Measurements from ENCODE around the gene MYPN.

The MYPN gene

DNA sequence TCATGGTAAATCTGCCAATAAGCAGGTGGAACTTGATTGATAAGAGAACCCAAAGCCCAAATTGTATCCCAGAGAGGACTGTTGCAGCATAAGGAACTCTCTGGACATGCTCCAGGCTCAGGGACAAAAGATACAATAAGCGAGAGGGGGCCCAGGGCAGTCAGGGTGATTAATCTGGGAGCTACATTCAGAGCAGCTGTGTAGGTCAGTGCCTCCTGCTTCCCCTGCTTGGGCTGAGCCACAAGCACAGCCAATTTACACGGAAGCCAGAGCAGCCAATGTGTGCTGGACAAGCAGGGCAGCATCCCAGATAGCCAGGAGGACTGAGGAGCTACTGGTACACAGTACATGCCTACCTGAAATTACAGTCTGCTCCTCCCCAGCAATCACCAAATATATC lies 24.2 kb downstream of the MYPN start:
- Histone ChIP-seq H3K4me3 (ENCODE audit: low read depth, low read length) (no peak overlapping the region), H3K9ac (ENCODE audit: low read length) (no peak overlapping the region), H3K4me1 (ENCODE audit: control insufficient read depth, insufficient read depth, low read length) (peaks cover 10% of the 10 kb centered on the region), H3K27ac (ENCODE audit: low read depth, low read length) (no peak overlapping the region), H3K9me3 (ENCODE audit: control insufficient read depth, insufficient read depth, low read depth, low read length) (no peaks in the 10 kb centered on the region), H3K27me3 (ENCODE audit: control insufficient read depth, insufficient read depth, low read length) (no peaks in the 10 kb centered on the region), H3K36me3 (ENCODE audit: control insufficient read depth, insufficient read depth, low read length) (no peaks in the 10 kb centered on the region)

DNA sequence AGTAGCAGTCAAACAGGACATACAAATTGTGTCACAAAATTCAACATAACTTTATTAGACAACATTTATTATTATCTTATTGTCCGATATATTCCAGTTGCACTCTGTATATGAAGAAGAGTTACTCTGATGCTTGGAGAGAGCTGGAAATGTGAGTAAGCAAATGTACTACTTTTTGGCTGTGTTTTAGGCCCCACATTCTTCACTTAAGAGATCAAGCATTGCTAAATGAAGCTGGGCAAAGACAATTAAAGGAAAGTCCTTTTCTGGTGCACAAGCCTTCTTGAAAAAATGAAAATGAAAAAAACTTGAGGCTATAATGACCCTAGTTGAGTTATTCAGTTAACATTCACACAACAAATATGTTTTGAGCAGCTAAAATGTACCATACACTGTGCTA lies 26.1 kb downstream of the MYPN start:
- Histone ChIP-seq H3K36me3 (ENCODE audit: control insufficient read depth, insufficient read depth, low read length) (no peaks in the 10 kb centered on the region), H3K4me1 (ENCODE audit: control insufficient read depth, insufficient read depth, low read length) (peaks cover 10% of the 10 kb centered on the region), H3K4me3 (ENCODE audit: low read depth, low read length) (no peak overlapping the region), H3K9me3 (ENCODE audit: control insufficient read depth, insufficient read depth, low read depth, low read length) (no peaks in the 10 kb centered on the region), H3K27me3 (ENCODE audit: control insufficient read depth, insufficient read depth, low read length) (no peaks in the 10 kb centered on the region), H3K27ac (ENCODE audit: low read depth, low read length) (no peak overlapping the region), H3K9ac (ENCODE audit: low read length) (no peak overlapping the region)

- H3K36me3 ChIP-seq (ENCODE audit: control insufficient read depth, insufficient read depth, low read length), result no peaks in the 10 kb centered on the region
- H3K4me1 ChIP-seq (ENCODE audit: control insufficient read depth, insufficient read depth, low read length), result peaks cover 10% of the 10 kb centered on the region
- H3K9ac ChIP-seq (ENCODE audit: low read length), result peak overlapping the region; percentile 15
- no peak overlapping the region for H3K27ac ChIP-seq (ENCODE audit: low read depth, low read length)
- H3K9me3 ChIP-seq (ENCODE audit: control insufficient read depth, insufficient read depth, low read depth, low read length), result no peaks in the 10 kb centered on the region
- H3K4me3 ChIP-seq (ENCODE audit: low read depth, low read length), result no peak overlapping the region
- H3K27me3 ChIP-seq (ENCODE audit: control insufficient read depth, insufficient read depth, low read length), result no peaks in the 10 kb centered on the region
These were observed 26.9 kb downstream of the MYPN start for GRCh38 chr10:68135922-68136792.

- Histone ChIP-seq H3K9me3 (ENCODE audit: control insufficient read depth, insufficient read depth, low read depth, low read length) (no peaks in the 10 kb centered on the region), H3K36me3 (ENCODE audit: control insufficient read depth, insufficient read depth, low read length) (no peaks in the 10 kb centered on the region), H3K4me3 (ENCODE audit: low read depth, low read length) (no peak overlapping the region), H3K9ac (ENCODE audit: low read length) (no peak overlapping the region), H3K27me3 (ENCODE audit: control insufficient read depth, insufficient read depth, low read length) (no peaks in the 10 kb centered on the region), H3K4me1 (ENCODE audit: control insufficient read depth, insufficient read depth, low read length) (peaks cover 10% of the 10 kb centered on the region), H3K27ac (ENCODE audit: low read depth, low read length) (no peak overlapping the region)
These were observed 27.9 kb downstream of the MYPN start for GRCh38 chr10:68137171-68137570.

- Histone ChIP-seq H3K9me3 (ENCODE audit: control insufficient read depth, insufficient read depth, low read depth, low read length) (no peaks in the 10 kb centered on the region), H3K27me3 (ENCODE audit: control insufficient read depth, insufficient read depth, low read length) (no peaks in the 10 kb centered on the region), H3K4me1 (ENCODE audit: control insufficient read depth, insufficient read depth, low read length) (peaks cover 10% of the 10 kb centered on the region), H3K9ac (ENCODE audit: low read length) (no peak overlapping the region), H3K27ac (ENCODE audit: low read depth, low read length) (no peak overlapping the region), H3K4me3 (ENCODE audit: low read depth, low read length) (no peak overlapping the region), H3K36me3 (ENCODE audit: control insufficient read depth, insufficient read depth, low read length) (no peaks in the 10 kb centered on the region)
These were observed 29.2 kb downstream of the MYPN start for GRCh38 chr10:68138526-68138925.

DNA sequence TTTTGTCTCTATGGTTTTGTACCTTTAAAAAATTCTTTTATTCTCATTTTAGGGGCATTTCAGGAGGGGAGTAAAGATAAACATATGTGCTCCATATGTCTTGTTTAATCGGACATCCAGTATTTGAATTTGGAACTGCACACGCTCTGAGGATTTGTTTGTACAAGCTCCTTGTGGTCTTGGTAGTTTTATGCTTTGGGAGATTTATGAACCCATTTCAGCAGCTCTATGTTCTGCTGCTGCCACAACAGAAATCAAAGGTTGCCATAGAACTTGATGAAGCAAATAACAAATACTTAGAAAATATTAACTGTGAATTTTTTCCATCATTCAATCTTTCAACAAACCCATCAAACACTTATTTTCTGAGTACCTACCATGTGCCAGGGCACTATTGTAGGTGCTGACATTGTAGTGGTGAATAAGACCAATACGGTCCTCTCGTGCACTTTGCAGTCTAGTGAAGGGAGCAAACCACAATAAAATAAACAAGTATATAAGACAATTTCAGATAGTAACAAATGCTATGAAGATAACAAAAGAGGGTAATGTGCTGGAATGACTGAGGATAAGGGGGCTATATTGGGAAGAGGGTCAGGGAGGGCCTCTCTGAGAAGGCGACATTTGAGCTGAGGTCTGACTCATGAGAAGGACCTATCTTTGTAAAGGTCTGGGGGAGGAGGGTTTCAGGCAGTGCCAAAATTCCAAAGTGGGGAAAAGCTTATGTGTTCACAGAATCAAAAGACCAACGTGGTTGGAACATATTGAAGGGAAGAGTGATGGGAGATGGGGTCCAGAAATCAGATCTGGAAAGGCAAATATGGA lies 30.4 kb downstream of the MYPN start:
- no peaks in the 10 kb centered on the region for H3K27me3 ChIP-seq (ENCODE audit: control insufficient read depth, insufficient read depth, low read length)
- H3K4me3 ChIP-seq (ENCODE audit: low read depth, low read length), result no peak overlapping the region
- H3K4me1 ChIP-seq (ENCODE audit: control insufficient read depth, insufficient read depth, low read length), result peaks cover 10% of the 10 kb centered on the region
- no peaks in the 10 kb centered on the region for H3K9me3 ChIP-seq (ENCODE audit: control insufficient read depth, insufficient read depth, low read depth, low read length)
- H3K27ac ChIP-seq (ENCODE audit: low read depth, low read length), result no peak overlapping the region
- H3K36me3 ChIP-seq (ENCODE audit: control insufficient read depth, insufficient read depth, low read length), result no peaks in the 10 kb centered on the region
- H3K9ac ChIP-seq (ENCODE audit: low read length), result no peak overlapping the region

- no peaks in the 10 kb centered on the region for H3K9me3 ChIP-seq (ENCODE audit: control insufficient read depth, insufficient read depth, low read depth, low read length)
- H3K36me3 ChIP-seq (ENCODE audit: control insufficient read depth, insufficient read depth, low read length), result no peaks in the 10 kb centered on the region
- H3K9ac ChIP-seq (ENCODE audit: low read length), result no peak overlapping the region
- H3K4me1 ChIP-seq (ENCODE audit: control insufficient read depth, insufficient read depth, low read length), result no peaks in the 10 kb centered on the region
- H3K27ac ChIP-seq (ENCODE audit: low read depth, low read length), result no peak overlapping the region
- no peak overlapping the region for H3K4me3 ChIP-seq (ENCODE audit: low read depth, low read length)
- H3K27me3 ChIP-seq (ENCODE audit: control insufficient read depth, insufficient read depth, low read length), result no peaks in the 10 kb centered on the region
These were observed 33.5 kb downstream of the MYPN start for GRCh38 chr10:68142761-68143160.

- Histone ChIP-seq H3K36me3 (ENCODE audit: control insufficient read depth, insufficient read depth, low read length) (no peaks in the 10 kb centered on the region), H3K9ac (ENCODE audit: low read length) (no peak overlapping the region), H3K4me3 (ENCODE audit: low read depth, low read length) (no peak overlapping the region), H3K27ac (ENCODE audit: low read depth, low read length) (no peak overlapping the region), H3K9me3 (ENCODE audit: control insufficient read depth, insufficient read depth, low read depth, low read length) (no peaks in the 10 kb centered on the region), H3K4me1 (ENCODE audit: control insufficient read depth, insufficient read depth, low read length) (no peaks in the 10 kb centered on the region), H3K27me3 (ENCODE audit: control insufficient read depth, insufficient read depth, low read length) (no peaks in the 10 kb centered on the region)
These were observed 35.4 kb downstream of the MYPN start for GRCh38 chr10:68144709-68145108.

GRCh38 chr10:68145705-68146104 lies 36.4 kb downstream of the MYPN start:
- Histone ChIP-seq H3K4me1 (ENCODE audit: control insufficient read depth, insufficient read depth, low read length) (no peaks in the 10 kb centered on the region), H3K9ac (ENCODE audit: low read length) (no peak overlapping the region), H3K36me3 (ENCODE audit: control insufficient read depth, insufficient read depth, low read length) (no peaks in the 10 kb centered on the region), H3K9me3 (ENCODE audit: control insufficient read depth, insufficient read depth, low read depth, low read length) (no peaks in the 10 kb centered on the region), H3K4me3 (ENCODE audit: low read depth, low read length) (no peak overlapping the region), H3K27ac (ENCODE audit: low read depth, low read length) (no peak overlapping the region), H3K27me3 (ENCODE audit: control insufficient read depth, insufficient read depth, low read length) (no peaks in the 10 kb centered on the region)

- no peaks in the 10 kb centered on the region for H3K36me3 ChIP-seq (ENCODE audit: control insufficient read depth, insufficient read depth, low read length)
- no peaks in the 10 kb centered on the region for H3K27me3 ChIP-seq (ENCODE audit: control insufficient read depth, insufficient read depth, low read length)
- H3K4me1 ChIP-seq (ENCODE audit: control insufficient read depth, insufficient read depth, low read length), result no peaks in the 10 kb centered on the region
- no peak overlapping the region for H3K27ac ChIP-seq (ENCODE audit: low read depth, low read length)
- H3K9ac ChIP-seq (ENCODE audit: low read length), result no peak overlapping the region
- H3K9me3 ChIP-seq (ENCODE audit: control insufficient read depth, insufficient read depth, low read depth, low read length), result no peaks in the 10 kb centered on the region
- H3K4me3 ChIP-seq (ENCODE audit: low read depth, low read length), result no peak overlapping the region
These were observed 36.8 kb downstream of the MYPN start for GRCh38 chr10:68146133-68146532.

GRCh38 chr10:68151453-68151852 lies 42.2 kb downstream of the MYPN start:
- Histone ChIP-seq H3K4me1 (ENCODE audit: control insufficient read depth, insufficient read depth, low read length) (peaks cover 42% of the 10 kb centered on the region), H3K27me3 (ENCODE audit: control insufficient read depth, insufficient read depth, low read length) (no peaks in the 10 kb centered on the region), H3K9me3 (ENCODE audit: control insufficient read depth, insufficient read depth, low read depth, low read length) (no peaks in the 10 kb centered on the region), H3K27ac (ENCODE audit: low read depth, low read length) (no peak overlapping the region), H3K36me3 (ENCODE audit: control insufficient read depth, insufficient read depth, low read length) (no peaks in the 10 kb centered on the region), H3K9ac (ENCODE audit: low read length) (no peak overlapping the region), H3K4me3 (ENCODE audit: low read depth, low read length) (no peak overlapping the region)

Measured in HUES6 (cell line).